Gastroesophageal sphincter (tissue), 4 donors: ENCODE results near the gene SERPINA3. TPM values are rescaled to one million over a fixed set of nuclear protein-coding genes. Genes with fewer than 3 reads are reported as not detected.

Experiments
- ATAC-seq: fragments of 150-250 bp; one replicate; pipeline ENCODE4 v1.9.1; 2016; ENCODE audit warnings: mild to moderate bottlenecking, moderate library complexity
- H3K27ac ChIP-seq, 4 donors: fragments of 200-600 bp; sonication (generic) in 3 of 4; 1 replicate in 3 of 4; 2 replicates in 1 of 4; pipeline ENCODE4 v1.5.1; 2016 to 2019
- H3K27me3 ChIP-seq: fragments of 200-600 bp; sonication (generic); one replicate; pipeline ENCODE4 v1.5.1; 2019
- H3K36me3 ChIP-seq, 2 donors: fragments of 200-600 bp; sonication (generic); one replicate each; pipeline ENCODE4 v1.5.1; 2019; ENCODE audit warnings: control low read depth in 1 of 2
- H3K4me1 ChIP-seq, 3 donors: fragments of 200-600 bp; sonication (generic); 1 replicate in 2 of 3; 2 replicates in 1 of 3; pipeline ENCODE4 v1.5.1; 2016 to 2019; ENCODE audit warnings: control low read depth in 2 of 3
- H3K4me3 ChIP-seq, 2 donors: fragments of 200-600 bp; sonication (generic); one replicate each; pipeline ENCODE4 v1.5.1; 2019; ENCODE audit warnings: mild to moderate bottlenecking in 1 of 2, moderate library complexity in 1 of 2
- H3K9me3 ChIP-seq, 3 donors: fragments of 200-600 bp; sonication (generic); one replicate each; pipeline ENCODE4 v1.5.1; 2017 to 2019; ENCODE audit warnings: control low read depth in 2 of 3
- EP300 ChIP-seq: sonication (generic); formaldehyde crosslinking; IDR thresholded peaks from one replicate; pipeline ENCODE4 v1.6.1; 2017; ENCODE audit warnings: antibody characterized with exemption, mild to moderate bottlenecking
- POLR2A ChIP-seq, 2 donors: fragments of 450-650 bp; IDR thresholded peaks; one replicate each; pipeline ENCODE4 v1.6.1; 2017; ENCODE audit warnings: antibody characterized with exemption in 2 of 2, mild to moderate bottlenecking in 2 of 2, moderate library complexity in 1 of 2
- POLR2AphosphoS5 ChIP-seq: sonication (generic); formaldehyde crosslinking; IDR thresholded peaks from one replicate; pipeline ENCODE4 v1.6.1; 2017; ENCODE audit warnings: antibody characterized with exemption
- WGBS, 2 donors: methylation state at CpG; one replicate each; pipeline ENCODE4 v1.1.5; 2018; ENCODE audit warnings: low coverage in 1 of 2; 5-methylcytosine and 5-hydroxymethylcytosine counted together
- total RNA-seq, 4 donors: library from RNA; depleted of rRNA; stranded (reverse); fragments of >200 nt; gene quantifications; one replicate each; pipeline ENCODE4 v1.1.0, GENCODE V29; 2016
- TF ChIP-seq, protein P1 (sequence below), 4 experiments: fragments of 200-600 bp in 2 of 4; fragments of 450-650 bp in 2 of 4; sonication (generic) in 1 of 4; IDR thresholded peaks; one replicate each; pipeline ENCODE4 v1.5.1; 2017 to 2019; ENCODE audit warnings: antibody characterized with exemption in 4 of 4, mild to moderate bottlenecking in 2 of 4, moderate library complexity in 2 of 4

The SERPINA3 gene
- total RNA-seq, 4 donors from 2014 or later, result 58.4 to 263 (median 215) TPM

DNA sequence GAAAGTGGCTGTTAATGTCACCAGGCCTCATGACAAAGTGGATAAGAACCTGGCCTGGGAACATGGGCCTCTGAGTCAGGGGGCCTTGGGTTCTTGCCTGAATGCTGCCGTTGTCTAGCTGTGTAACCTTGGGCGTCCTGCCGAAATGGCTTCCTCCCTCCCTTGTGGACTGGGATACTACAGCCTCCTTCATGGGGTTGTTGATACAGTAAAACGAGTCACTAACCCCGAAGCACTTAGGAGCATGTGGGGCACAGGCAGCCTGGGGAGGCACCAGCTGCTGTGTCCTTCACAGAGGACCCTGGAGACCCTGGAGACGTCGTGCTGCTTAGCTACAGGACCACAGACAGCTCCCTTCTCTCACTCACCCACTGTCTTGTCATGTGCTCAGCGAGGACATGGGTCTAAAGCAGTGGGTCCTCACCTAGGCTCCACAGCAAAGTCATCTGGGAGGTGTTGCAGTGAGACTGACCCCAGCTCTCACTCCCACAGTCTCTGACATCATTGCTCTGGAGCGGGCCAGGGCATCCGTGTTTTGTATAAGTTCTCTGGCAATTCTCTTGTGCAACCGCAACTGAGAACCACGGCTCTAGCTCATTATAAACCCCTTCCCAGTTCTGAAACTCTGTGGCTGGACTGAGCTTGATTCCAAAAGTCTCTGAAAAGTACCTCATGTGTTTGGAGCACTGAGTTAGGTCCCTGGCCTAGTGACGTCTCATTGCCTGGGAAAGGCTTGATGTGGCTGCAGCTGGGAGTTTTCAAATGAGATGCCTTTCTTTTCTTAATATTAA, 42.1 kb downstream of the SERPINA3 start:
- Histone ChIP-seq H3K27me3 (peaks cover 11% of the 10 kb centered on the region), H3K9me3 (peaks cover 0 to 3% (median 0%) of the 10 kb centered on the region in 3 donors), H3K27ac (no peak overlapping the region), H3K36me3 (no peaks in the 10 kb centered on the region), H3K4me1 (no peaks in the 10 kb centered on the region), H3K4me3 (no peak overlapping the region)
- no peak for TF ChIP-seq POLR2A (IDR thresholded peaks at IDR 0.05)
- WGBS, 2 donors, result 41 to 47% methylated on average over 5 to 6 of the region's 13 CpGs
- ATAC-seq, result no peak

DNA sequence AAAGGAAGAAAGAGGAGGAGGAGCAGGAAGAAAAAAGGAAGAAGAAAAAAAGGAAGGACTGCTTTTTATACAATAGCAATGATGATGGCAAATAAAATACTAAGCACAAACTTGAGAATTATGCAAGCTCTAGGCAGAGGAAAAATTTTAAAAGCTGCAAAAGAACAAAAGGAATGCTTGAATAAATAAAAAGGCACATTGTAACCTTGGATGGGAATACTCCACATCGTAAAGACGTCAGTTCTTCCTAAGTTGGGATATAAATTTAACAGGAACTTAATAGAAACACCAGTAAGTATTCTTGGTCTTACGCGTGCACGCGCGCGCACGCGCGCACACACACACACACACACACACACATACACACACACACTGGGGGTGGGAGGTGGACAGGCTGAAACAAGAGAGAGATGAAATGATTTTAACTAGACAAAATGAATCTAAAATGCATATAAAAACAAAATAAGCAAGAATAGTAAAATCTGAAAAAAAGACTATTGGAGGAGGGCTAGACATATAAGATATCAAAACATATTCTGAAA, 43.0 kb downstream of the SERPINA3 start:
- Histone ChIP-seq H3K27ac (no peak overlapping the region), H3K4me3 (no peak overlapping the region), H3K36me3 (no peaks in the 10 kb centered on the region), H3K27me3 (peaks cover 5% of the 10 kb centered on the region), H3K9me3 (no peaks in the 10 kb centered on the region), H3K4me1 (no peaks in the 10 kb centered on the region)
- WGBS, 2 donors, result 62 to 87% methylated on average over 10 to 11 of the region's 11 CpGs
- TF ChIP-seq EP300 (no peak), POLR2A (IDR thresholded peaks at IDR 0.05) (no peak), POLR2AphosphoS5 (no peak)
- TF ChIP-seq, protein P1, sequence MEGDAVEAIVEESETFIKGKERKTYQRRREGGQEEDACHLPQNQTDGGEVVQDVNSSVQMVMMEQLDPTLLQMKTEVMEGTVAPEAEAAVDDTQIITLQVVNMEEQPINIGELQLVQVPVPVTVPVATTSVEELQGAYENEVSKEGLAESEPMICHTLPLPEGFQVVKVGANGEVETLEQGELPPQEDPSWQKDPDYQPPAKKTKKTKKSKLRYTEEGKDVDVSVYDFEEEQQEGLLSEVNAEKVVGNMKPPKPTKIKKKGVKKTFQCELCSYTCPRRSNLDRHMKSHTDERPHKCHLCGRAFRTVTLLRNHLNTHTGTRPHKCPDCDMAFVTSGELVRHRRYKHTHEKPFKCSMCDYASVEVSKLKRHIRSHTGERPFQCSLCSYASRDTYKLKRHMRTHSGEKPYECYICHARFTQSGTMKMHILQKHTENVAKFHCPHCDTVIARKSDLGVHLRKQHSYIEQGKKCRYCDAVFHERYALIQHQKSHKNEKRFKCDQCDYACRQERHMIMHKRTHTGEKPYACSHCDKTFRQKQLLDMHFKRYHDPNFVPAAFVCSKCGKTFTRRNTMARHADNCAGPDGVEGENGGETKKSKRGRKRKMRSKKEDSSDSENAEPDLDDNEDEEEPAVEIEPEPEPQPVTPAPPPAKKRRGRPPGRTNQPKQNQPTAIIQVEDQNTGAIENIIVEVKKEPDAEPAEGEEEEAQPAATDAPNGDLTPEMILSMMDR (IDR thresholded peaks at IDR 0.05), result no peak
- no peak for ATAC-seq

DNA sequence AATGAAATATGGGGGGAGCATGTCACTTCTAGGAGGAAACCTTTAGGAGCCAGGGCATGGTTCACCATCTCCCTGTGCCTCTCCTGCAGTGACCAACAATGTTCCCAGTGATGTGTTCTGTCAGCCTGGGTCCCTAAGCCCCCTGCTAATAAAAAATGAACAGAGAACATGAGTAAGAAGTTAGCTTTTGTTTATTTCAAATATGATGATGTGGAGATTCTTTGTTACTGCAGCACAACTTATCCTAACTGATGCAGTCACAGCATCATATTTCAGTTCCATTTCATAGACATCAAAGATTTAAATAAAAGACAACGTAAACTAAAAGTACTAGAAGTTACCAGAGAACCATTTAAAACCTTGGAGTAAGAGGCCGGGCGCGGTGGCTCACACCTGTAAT, 43.9 kb downstream of the SERPINA3 start:
- no peak for ATAC-seq
- Histone ChIP-seq H3K27ac (no peak overlapping the region), H3K27me3 (peaks cover 13% of the 10 kb centered on the region), H3K9me3 (no peaks in the 10 kb centered on the region), H3K4me1 (no peaks in the 10 kb centered on the region), H3K4me3 (no peak overlapping the region), H3K36me3 (no peaks in the 10 kb centered on the region)
- whole genome bisulfite sequencing, 2 donors, result 89 to 91% methylated on average over 4 of the region's 4 CpGs
- TF ChIP-seq, protein P1 (IDR thresholded peaks at IDR 0.05), result no peak
- TF ChIP-seq POLR2AphosphoS5, result no peak
- TF ChIP-seq EP300, result no peak
- TF ChIP-seq POLR2A (IDR thresholded peaks at IDR 0.05), result no peak

DNA sequence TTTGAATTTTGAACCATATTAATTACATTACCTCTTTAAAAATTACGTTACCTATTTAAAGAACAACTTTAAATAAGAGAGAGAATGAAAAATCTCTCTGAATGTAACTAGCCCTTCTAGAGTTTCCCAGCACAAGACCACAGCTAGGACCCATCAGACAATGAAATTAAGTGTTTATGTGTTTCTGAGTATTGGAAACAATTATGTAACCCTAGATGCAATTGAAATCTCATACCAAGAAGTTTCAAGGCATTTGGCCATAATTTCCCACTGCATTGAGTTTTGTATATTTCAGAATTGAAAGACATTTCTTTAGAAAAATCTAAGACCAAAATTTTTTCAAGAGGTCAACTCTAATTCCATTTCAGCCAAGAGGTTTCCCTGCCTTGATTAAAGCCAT, 47.1 kb downstream of the SERPINA3 start:
- Histone ChIP-seq H3K27ac (no peak overlapping the region), H3K27me3 (peaks cover 20% of the 10 kb centered on the region), H3K36me3 (no peaks in the 10 kb centered on the region), H3K4me1 (no peaks in the 10 kb centered on the region), H3K9me3 (no peaks in the 10 kb centered on the region), H3K4me3 (no peak overlapping the region)
- 67 to 82% methylated on average over 1 of the region's 1 CpG for WGBS, 2 donors
- TF ChIP-seq EP300, result no peak
- no peak for TF ChIP-seq POLR2AphosphoS5
- no peak for TF ChIP-seq POLR2A (IDR thresholded peaks at IDR 0.05)
- no peak for ATAC-seq

DNA sequence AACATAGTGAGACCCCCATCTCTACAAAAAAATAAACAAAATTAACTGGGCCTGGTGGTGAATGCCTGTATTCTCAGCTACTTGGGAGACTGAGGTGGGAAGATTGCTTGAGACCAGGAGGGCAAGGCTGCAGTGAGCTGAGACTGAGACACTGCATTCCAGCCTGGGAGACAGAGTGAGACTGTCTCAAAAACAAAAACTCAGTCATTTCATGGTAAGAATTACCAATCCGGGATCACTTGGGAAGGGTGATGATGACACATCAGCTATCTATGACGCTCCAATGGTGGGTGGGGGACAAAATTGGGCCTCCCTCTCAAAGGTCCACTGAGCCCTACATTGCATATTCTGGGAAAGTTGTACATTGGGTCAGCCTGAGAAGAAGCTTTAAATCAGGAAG, 47.7 kb downstream of the SERPINA3 start:
- ATAC-seq, result no peak
- TF ChIP-seq, protein P1 (IDR thresholded peaks at IDR 0.05), result no peak
- no peak for TF ChIP-seq POLR2A (IDR thresholded peaks at IDR 0.05)
- TF ChIP-seq EP300, result no peak
- no peak for TF ChIP-seq POLR2AphosphoS5

More for the DNA sequence above, 47.7 kb downstream of the SERPINA3 start:
- Histone ChIP-seq H3K27ac (no peak overlapping the region), H3K4me3 (no peak overlapping the region), H3K27me3 (peaks cover 22% of the 10 kb centered on the region), H3K4me1 (no peaks in the 10 kb centered on the region), H3K9me3 (no peaks in the 10 kb centered on the region), H3K36me3 (no peaks in the 10 kb centered on the region)
- WGBS, 2 donors, result 83 to 88% methylated on average over 1 to 2 of the region's 2 CpGs
